Natural killer cell (primary cell): ENCODE measurements around the gene MFGE8. TPM values are rescaled to one million over a fixed set of nuclear protein-coding genes. Genes with fewer than 3 reads are reported as not detected.

Source experiments
- ATAC-seq, 3 donors: fragments of 150-1000 bp in 2 of 3; fragments of 200-7000 bp in 1 of 3; cut with Tn5 transposase; 1 replicate in 1 of 3; 2 replicates in 2 of 3; pipeline ENCODE4 v1.10.0; 2021; ENCODE audit warnings: mild to moderate bottlenecking in 2 of 3, moderate library complexity in 2 of 3
- DNase-seq, 2 donors: peaks; one replicate each; pipeline versions ENCODE4 v3.0.0 to v3.0.0-alpha.2; 2013 to 2021; ENCODE audit warnings: mixed read lengths in 1 of 2
- H3K27ac ChIP-seq: one replicate; pipeline ENCODE4 v1.5.1; 2013; ENCODE audit warnings: mild to moderate bottlenecking, low read length
- H3K27me3 ChIP-seq: one replicate; pipeline ENCODE4 v1.6.1; 2013; ENCODE audit warnings: low read length; ENCODE audit not compliant: control insufficient read depth, insufficient read depth
- H3K36me3 ChIP-seq: one replicate; pipeline ENCODE4 v1.6.1; 2013; ENCODE audit warnings: low read length; ENCODE audit not compliant: control insufficient read depth, insufficient read depth
- H3K4me1 ChIP-seq: one replicate; pipeline ENCODE4 v1.6.1; 2013; ENCODE audit warnings: low read length; ENCODE audit not compliant: control insufficient read depth, insufficient read depth
- H3K4me3 ChIP-seq: one replicate; pipeline ENCODE4 v1.5.1; 2013; ENCODE audit warnings: low read length
- H3K9me3 ChIP-seq: one replicate; pipeline ENCODE4 v1.6.1; 2013; ENCODE audit warnings: low read length; ENCODE audit not compliant: control insufficient read depth, insufficient read depth
- H3K27ac Mint-ChIP-seq, 2 donors: one replicate each; pipeline ENCODE4 v1.8.0; 2022; ENCODE audit warnings: mild to moderate bottlenecking in 2 of 2, mixed read lengths in 2 of 2, moderate library complexity in 1 of 2
- H3K27me3 Mint-ChIP-seq, 2 donors: one replicate each; pipeline ENCODE4 v1.8.0; 2022; ENCODE audit warnings: low read depth in 2 of 2, mixed read lengths in 2 of 2
- H3K36me3 Mint-ChIP-seq: one replicate; pipeline ENCODE4 v1.8.0; 2022; ENCODE audit warnings: mixed read lengths
- H3K4me1 Mint-ChIP-seq, 2 donors: one replicate each; pipeline ENCODE4 v1.8.0; 2022; ENCODE audit warnings: mixed read lengths in 2 of 2
- H3K4me3 Mint-ChIP-seq: one replicate; pipeline ENCODE4 v1.8.0; 2022; ENCODE audit warnings: mild to moderate bottlenecking, moderate library complexity, mixed read lengths
- H3K9me3 Mint-ChIP-seq, 2 donors: one replicate each; pipeline ENCODE4 v1.8.0; 2022; ENCODE audit warnings: mixed read lengths in 2 of 2
- CTCF ChIP-seq: fragments of 200-600 bp; IDR thresholded peaks from one replicate; pipeline ENCODE4 v1.8.0; 2022; ENCODE audit warnings: antibody characterized with exemption
- WGBS: methylation state at CpG from one replicate; pipeline ENCODE4 v1.1.7; 2013; ENCODE audit warnings: missing lambda C conversion rate; ENCODE audit not compliant: insufficient coverage; 5-methylcytosine and 5-hydroxymethylcytosine counted together
- intact Hi-C: fragments of 100-400 bp; cut with micrococcal nuclease; formaldehyde crosslinking; loops from one replicate; pipeline ENCODE4 v1.14.2; 2022
- total RNA-seq, 4 donors: library from RNA; stranded (reverse); fragments of 120-200 nt in 1 of 4; gene quantifications; one replicate each; pipeline versions ENCODE4 v1.2.3 to v1.2.4, GENCODE V29; 2013 to 2022

The MFGE8 gene
- total RNA-seq, 3 donors from 2014 or later (not counting 1 experiment from before 2014, with no cell fraction given), result 39.0 to 110 (median 72.5) TPM

DNA sequence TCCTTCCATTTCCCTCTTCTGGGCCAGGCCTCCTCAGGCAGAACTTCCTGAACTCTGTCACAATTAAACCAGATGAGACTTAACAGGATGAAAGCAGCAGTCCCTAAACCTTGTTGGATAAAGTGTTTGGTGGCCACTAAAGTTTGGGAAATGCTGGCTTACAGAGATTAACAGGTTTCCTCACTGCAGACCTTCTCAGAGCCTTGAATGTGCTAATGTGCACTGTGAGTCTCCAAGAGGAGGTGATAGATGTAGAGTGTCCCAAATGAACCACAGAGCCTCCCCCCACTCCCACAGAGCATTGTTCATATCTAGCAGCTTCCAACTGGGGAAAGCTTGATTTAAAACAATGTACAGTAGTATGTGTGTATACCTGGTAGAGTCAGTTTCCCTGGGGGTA is 60.7 kb downstream of the MFGE8 start:
- Histone ChIP-seq H3K4me1 (no peaks in the 10 kb centered on the region), H3K27ac (no peak overlapping the region), H3K9me3 (peaks cover 18% of the 10 kb centered on the region), H3K27me3 (no peaks in the 10 kb centered on the region), H3K36me3 (no peaks in the 10 kb centered on the region), H3K4me3 (no peak overlapping the region)
- no peak for DNase-seq
- no peak for TF ChIP-seq CTCF
- Mint-ChIP-seq H3K27ac (no peak overlapping the region), H3K4me1 (no peaks in the 10 kb centered on the region), H3K9me3 (peaks cover 0 to 3% of the 10 kb centered on the region in 2 donors), H3K27me3 (peaks cover 3 to 9% of the 10 kb centered on the region in 2 donors), H3K36me3 (no peaks in the 10 kb centered on the region), H3K4me3 (no peak overlapping the region)
- no peak for ATAC-seq
- intact Hi-C loops, result no loop called here

GRCh38 chr15:88849376-88850072 is 63.7 kb downstream of the MFGE8 start:
- TF ChIP-seq CTCF, result no peak
- Mint-ChIP-seq H3K9me3 (peaks cover 0 to 2% of the 10 kb centered on the region in 2 donors), H3K4me1 (no peaks in the 10 kb centered on the region), H3K36me3 (no peaks in the 10 kb centered on the region), H3K4me3 (no peak overlapping the region), H3K27ac (no peak overlapping the region), H3K27me3 (peaks cover 2 to 9% of the 10 kb centered on the region in 2 donors)
- Histone ChIP-seq H3K27ac (no peak overlapping the region), H3K27me3 (no peaks in the 10 kb centered on the region), H3K4me3 (no peak overlapping the region), H3K4me1 (no peaks in the 10 kb centered on the region), H3K9me3 (peaks cover 9% of the 10 kb centered on the region), H3K36me3 (no peaks in the 10 kb centered on the region)
- DNase-seq (no peak), ATAC-seq (no peak)
- intact Hi-C loops, result no loop called here
- WGBS, result 92% methylated on average over 22 of the region's 22 CpGs

Other genes with a start within 250 kb of the MFGE8 start
- gene ACAN, start 109.9 kb downstream of the MFGE8 start, total RNA-seq, result not detected
- gene HAPLN3, start 17.8 kb downstream of the MFGE8 start, total RNA-seq, result 10 to 100 TPM; 10.1 to 10.8 (median 10.4) TPM
- 100 to 1,000 TPM; 187 to 236 (median 191) TPM for gene ABHD2, start 175.1 kb upstream of the MFGE8 start, total RNA-seq